ENCODE measurements around the gene PTPRZ1.

Gene PTPRZ1

DNA sequence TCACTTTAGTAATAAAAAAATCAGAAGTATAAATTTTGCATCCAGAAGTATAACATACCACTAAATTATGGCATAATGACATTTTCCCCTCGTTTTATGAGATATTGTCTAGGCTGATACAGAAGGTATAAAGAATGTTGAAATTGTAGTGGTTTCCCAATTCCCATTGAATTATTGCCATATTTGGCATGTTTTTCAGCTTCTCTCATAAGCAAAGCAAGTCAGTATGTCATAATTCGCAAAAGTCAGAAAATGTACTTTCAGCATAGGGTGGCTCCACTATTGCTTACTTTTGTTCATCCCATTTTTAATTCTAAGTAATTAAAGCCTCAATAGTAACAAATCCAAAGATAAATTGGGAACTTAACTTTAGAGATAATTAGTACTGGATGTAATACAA is 19.7 kb upstream of the PTPRZ1 start:
- TF ChIP-seq, protein P1, sequence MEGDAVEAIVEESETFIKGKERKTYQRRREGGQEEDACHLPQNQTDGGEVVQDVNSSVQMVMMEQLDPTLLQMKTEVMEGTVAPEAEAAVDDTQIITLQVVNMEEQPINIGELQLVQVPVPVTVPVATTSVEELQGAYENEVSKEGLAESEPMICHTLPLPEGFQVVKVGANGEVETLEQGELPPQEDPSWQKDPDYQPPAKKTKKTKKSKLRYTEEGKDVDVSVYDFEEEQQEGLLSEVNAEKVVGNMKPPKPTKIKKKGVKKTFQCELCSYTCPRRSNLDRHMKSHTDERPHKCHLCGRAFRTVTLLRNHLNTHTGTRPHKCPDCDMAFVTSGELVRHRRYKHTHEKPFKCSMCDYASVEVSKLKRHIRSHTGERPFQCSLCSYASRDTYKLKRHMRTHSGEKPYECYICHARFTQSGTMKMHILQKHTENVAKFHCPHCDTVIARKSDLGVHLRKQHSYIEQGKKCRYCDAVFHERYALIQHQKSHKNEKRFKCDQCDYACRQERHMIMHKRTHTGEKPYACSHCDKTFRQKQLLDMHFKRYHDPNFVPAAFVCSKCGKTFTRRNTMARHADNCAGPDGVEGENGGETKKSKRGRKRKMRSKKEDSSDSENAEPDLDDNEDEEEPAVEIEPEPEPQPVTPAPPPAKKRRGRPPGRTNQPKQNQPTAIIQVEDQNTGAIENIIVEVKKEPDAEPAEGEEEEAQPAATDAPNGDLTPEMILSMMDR (IDR thresholded peaks at IDR 0.05), result no peak

DNA sequence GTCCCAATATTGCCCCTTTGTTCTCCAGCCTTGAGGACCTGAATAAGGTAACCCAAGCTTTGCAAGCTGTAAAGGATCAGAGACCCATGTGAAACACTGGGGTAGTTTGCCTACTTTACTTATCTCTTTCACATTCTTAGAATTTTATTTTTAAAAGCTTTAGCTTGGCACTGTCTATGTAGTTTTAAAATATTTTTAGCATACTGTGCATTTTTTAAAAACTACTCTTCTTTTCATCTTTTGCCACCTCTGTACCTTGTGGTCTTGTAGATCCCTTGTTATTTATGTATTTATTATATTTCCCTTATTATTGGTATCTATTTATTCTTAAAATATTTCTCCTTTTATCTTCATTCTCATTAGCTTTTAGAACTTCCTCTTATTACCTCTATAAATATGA is 12.0 kb upstream of the PTPRZ1 start:
- TF ChIP-seq, protein P1 (IDR thresholded peaks at IDR 0.05), result no peak

DNA sequence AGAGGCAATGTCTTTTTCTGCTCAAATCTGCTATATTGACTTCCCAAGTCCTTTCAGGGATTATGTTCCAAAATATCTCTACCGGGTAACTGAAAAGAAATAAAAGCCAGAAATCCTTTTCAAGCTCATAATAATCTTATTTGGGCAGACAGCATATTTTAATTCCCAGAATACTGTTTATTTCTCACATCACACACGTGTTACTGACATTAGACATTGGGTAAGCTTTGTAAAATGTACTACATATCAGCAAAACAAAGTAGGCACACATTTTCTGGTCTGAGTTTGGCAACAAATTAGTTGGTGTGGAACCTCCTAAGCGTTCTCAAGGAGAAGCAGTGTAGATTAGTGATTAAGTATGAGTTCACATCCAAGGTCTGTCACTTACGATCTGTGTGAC is 10.4 kb upstream of the PTPRZ1 start:
- TF ChIP-seq, protein P1 (IDR thresholded peaks at IDR 0.05), result no peak

DNA sequence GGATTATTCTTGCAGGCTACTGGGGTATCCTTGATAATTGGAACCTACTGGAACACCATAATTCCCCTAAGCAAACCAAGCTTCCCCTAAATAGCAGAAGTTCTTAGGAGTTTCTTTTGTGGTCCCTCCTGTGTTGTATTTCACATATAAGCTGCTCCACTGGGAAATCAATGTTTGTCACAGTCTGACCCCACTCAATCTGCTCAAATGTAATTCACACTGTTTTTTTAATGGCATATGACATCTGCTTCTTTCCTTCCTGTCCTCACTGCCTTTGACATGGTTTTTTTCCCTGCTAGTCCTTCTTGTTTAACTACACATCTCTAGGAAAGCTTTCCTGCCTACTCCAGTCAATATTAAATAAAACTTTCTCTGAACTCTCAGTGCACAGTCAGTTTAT is 1.8 kb upstream of the PTPRZ1 start:
- TF ChIP-seq, protein P1 (IDR thresholded peaks at IDR 0.05), result no peak

DNA sequence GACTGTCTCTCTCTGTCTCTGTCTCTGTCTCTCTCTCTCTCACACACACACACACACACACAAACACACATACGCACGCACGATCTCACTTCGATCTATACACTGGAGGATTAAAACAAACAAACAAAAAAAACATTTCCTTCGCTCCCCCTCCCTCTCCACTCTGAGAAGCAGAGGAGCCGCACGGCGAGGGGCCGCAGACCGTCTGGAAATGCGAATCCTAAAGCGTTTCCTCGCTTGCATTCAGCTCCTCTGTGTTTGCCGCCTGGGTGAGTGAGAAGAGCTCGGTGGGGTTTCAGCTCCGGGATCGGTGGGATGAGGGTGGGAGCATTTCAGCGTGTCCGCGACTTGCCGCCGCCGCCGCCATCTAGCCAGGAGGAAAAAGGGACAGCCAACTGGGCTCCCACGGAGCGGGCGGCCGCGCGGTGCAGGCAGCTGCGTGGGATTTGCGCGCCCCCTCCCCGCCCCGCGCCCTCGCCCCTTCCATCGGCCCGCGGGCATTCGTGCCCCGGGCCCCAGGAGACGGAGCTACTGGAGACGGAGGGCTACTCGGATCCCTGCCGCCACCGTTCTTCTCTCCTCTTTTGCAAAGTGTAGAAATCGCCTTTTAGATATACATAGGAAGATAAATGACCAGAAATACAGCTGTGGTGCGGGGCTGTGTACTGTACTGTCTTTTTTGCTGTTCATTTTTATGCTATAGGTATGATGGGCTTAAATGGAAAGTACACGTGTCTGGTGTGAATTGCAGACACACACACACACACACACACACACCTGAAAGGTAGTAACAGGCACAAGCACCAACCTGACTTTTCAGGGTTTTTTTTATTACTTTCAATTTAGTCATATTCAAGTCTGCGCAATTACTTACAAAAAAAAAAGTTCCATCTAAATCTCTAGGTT is 581 bp downstream of the PTPRZ1 start:
- TF ChIP-seq, protein P1 (IDR thresholded peaks at IDR 0.05), result no peak

DNA sequence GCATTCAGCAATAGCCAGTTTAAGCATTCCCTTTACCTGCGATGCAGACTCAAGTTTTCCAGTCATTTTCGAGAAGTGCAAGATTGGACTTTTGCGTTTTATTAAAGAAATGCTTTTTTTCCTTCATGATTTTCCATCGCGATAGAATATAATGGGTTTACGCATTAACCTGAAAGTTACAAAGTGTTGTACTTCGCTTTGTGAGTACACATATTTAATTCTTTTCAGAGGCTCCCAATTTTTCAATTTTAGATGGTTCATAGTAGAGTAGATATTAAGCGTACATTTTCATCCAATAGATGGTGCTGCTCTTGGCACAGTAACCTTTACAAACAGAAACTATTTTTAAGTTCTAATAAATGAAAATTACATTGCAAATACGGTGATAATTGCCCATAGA is 1.3 kb downstream of the PTPRZ1 start:
- TF ChIP-seq, protein P1 (IDR thresholded peaks at IDR 0.05), result no peak

DNA sequence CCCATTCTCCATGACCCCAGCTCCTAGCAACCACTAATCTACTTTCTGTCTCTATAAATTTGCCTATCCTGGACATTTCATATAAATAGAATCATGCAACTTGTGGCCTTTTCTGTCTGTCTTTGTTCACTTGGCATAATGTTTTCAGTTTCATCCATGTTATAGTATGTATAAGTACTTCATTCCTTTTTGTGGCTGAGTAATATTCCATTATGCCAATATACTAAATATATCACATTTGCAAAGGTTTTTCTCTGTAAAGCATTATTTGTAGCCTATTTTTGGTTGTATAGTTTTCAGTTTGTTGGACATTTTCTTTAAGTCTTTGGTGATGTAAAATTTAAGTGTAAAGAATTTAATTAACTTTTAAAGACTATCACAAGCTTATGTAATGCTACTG is 2.2 kb downstream of the PTPRZ1 start:
- TF ChIP-seq, protein P1 (IDR thresholded peaks at IDR 0.05), result no peak
